Endothelial cell of hepatic sinusoid (primary cell): ENCODE data around the gene PFDN4.

Source experiments
- in situ Hi-C: cut with HindIII; loops from 2 replicates; pipeline ENCODE4 v1.10.0; 2017; ENCODE audit warnings: low sequenced_read_pairs

The PFDN4 gene

DNA sequence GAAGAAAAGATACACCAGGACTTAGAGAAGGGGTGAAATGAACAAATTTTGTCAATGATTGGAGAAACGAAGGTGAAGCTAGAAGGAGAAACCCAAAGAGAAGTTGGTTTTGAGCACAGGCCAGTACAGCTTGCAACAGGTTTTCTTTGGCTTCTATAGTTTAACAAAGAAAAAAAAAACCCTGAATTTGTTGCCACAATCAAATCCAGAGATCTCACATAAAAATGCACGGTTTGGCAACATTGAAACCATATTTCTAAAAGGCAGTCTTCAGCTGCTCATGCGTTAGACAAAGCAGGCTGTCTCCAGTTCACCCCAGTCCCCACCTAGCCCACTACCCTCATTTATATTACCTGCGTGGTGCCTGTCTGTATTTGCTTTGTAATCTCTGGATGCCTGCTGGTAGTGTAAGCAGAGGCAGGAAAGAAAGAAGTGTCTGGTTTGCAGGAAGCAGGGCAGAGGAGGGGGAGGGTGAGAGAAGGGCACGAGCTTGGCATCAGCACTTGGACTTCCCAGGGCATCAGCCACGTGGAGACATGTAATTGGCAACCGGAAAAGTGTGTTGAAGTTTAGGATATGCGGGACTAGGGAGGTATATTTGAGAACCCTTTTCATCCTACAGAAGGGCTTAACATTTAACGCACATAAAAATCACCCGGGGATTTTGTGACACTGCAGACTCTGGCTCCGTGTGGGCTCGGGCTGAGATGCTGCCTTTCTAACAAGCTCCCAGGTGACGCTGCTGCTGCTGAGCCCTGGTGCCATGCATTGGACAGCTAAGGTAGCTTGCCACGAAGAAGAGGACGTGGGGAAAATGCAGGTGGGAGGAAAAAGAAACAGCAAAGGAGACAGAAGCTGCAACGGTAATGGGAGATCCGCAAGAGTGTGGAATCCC is 14.4 kb downstream of the PFDN4 start:
- in situ Hi-C loops, result no loop called here

DNA sequence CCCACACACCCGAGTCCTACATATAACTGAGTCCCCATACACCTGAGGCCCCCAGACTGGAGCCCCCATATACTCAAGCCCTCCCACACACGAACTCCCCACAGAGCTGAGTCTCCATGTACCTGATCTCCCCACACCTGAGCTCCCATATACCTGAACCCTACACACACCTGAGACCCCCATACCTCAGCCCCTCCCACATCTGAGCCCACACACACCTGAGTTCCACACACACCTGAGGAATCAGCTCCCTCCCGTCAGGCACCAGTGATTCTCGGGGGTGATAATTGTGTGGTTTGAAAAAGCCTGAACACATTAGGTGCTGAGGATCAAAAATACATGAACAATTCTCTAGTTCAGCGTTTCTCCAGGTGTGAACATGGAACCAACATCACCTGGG is 15.4 kb downstream of the PFDN4 start:
- in situ Hi-C loops, result no loop called here

DNA sequence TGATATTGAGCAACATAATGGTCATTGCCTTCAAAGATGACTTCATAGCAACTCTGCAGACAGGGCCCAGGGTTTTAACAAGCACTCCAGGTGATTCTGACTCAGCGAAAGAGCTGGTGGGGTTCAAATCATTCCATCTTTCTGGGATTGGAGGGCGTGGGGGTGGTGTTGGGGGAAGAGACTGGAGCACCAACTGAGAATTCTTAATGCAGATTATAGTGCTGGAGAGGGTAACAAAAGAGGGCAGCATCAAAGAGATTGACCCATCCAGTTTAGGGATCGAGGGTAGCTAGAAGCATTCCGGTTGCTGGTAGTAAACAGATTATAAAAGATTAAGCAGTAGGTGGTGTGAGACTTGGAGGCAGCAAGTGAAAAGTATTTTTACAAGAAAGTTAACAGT is 15.9 kb downstream of the PFDN4 start:
- in situ Hi-C loops, result no loop called here

DNA sequence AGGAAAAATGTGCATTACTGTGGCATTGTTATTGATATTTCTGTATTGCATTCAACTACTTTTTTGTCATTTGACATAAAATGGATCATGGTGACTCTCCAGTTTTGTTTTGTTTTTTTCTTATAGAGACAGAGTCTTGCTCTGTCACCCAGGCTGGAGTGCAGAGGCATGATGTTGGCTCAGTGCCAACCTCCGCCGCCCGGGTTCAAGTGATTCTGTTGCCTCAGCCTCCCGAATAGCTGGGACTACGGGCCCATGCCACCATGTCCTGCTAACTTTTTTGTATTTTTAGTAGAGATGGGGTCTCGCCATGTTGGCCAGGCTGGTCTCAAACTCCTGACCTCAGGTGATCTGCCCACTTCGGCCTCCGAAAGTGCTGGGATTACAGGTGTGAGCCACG is 16.8 kb downstream of the PFDN4 start:
- in situ Hi-C loops, result loop anchor here (25.0 kb wide), 1 partner anchor 438 kb away; no protein-coding TSS in a partner anchor

DNA sequence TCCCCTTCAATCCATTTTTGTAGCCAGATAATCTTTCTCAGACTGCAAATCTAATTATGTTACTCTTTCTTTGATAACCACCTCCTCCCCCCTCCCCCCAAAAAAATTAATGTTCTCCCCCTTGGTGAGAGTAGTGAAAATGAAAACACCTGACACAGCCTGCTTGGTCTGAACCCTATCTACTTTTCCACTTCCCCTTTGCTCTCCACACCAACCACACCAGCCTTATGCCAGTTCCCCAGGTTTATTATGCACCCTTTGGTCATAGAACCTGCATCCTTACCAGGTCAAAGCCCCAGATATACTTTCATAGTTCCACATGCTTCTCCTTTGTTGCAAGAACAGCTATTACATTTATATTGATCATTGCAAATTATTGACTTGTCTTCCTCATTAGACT is 19.4 kb downstream of the PFDN4 start:
- in situ Hi-C loops, result loop anchor here (25.0 kb wide), 1 partner anchor 435 kb away; no protein-coding TSS in a partner anchor

DNA sequence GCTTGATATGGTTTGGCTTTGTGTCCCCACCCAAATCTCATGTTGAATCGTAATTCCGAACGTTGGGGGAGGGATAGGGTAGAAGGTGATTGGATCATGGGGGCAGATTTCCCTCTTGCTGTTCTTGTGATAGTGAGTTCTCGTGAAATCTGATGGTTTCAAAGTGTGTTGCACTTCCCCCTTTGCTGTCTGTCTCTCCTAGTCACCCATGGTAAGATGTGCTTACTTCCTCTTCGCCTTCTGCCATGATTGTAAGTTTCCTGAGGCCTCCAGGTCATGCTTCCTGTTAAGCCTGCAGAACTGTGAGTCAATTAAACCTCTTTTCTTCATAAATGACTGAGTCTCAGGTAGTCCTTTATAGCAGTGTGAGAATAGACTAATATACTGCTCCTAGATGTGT is 19.9 kb downstream of the PFDN4 start:
- in situ Hi-C loops, result loop anchor here (25.0 kb wide), 1 partner anchor 435 kb away; no protein-coding TSS in a partner anchor

DNA sequence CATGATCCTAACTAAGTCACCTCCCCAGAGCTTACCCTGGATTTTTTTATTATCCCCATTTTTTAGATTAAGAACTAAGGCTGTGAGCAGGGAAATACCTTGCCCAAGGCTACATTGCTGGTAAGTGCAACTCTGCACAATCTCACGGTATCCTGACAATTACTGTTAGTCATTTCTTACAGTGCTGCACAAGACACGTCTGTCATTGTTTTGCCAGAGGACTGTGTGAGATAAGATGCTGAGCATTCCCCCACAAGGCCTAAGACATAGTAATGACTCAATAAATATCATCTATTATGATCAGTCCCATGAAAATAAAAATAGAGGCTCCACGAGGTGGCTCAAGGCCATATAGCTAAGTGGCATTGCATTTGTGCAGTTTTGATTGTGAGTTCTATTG is 21.0 kb downstream of the PFDN4 start:
- in situ Hi-C loops, result loop anchor here (25.0 kb wide), 1 partner anchor 433 kb away; no protein-coding TSS in a partner anchor

DNA sequence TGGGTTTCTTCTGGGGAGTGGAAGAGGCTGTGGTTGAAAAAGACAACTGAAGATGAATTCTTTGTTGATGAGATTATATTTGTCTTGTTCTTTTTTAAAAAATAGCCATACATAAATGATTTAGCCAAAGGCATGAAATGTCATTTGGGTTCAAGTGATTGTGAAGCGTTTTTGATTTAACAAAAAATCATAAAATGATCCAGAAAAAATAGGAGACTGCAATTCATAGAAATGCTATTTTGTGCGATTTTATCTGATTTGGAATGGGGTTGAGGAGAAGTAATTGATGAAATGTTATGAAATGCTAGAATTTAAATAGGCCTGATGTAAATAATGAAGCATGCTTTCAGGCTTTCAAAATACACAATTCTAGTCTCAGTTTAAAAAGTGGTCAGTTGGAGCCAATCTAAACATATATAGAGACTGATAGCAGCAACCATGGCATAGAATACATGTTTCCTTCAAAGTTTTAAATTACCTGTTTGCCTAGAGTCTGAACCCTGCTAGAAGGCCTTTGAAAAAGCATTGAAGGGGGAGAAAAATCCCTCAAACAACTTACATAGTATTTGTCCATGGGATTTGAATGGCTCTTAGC is 21.8 kb downstream of the PFDN4 start:
- in situ Hi-C loops, result loop anchor here (25.0 kb wide), 1 partner anchor 433 kb away; no protein-coding TSS in a partner anchor

DNA sequence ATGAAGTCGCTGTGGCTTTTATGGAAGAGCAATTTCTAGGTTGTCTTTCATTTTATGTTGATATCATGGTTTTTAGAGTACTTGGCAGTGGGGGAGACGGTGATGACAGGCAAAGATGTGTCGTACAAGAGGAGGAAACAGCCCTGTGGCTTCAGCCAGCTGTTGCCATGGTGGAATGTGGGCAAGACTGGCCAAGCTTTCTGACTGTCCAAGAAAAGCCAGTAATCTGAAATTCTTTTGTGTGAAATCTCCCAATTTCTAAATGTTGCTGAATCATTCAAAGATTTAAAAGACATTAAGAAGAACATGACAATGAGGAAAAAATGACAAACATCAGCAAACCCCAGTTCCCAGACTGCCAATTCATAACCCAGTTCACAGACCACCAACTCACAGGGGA is 23.1 kb downstream of the PFDN4 start:
- in situ Hi-C loops, result loop anchor here (25.0 kb wide), 1 partner anchor 431 kb away; no protein-coding TSS in a partner anchor

DNA sequence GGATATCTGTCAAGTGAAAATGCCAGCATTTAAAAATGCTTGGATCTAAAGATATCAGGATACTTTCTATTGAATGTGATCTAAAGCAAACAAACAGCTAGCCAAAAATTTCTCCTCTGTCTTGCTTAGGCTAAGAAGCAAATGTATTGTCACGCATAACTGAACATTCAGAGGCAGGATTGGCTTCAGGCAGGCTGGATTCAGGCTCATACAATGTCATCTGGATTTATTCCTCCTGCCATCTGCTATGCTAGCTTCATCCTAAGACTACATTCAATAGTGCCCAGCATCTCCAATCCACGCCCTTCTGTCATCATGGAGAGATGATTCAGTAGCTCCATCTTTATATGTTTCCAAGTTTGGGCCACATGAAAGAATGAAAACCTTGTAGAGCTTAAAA is 27.1 kb downstream of the PFDN4 start:
- in situ Hi-C loops, result loop anchor here (25.0 kb wide), 1 partner anchor 427 kb away; no protein-coding TSS in a partner anchor

DNA sequence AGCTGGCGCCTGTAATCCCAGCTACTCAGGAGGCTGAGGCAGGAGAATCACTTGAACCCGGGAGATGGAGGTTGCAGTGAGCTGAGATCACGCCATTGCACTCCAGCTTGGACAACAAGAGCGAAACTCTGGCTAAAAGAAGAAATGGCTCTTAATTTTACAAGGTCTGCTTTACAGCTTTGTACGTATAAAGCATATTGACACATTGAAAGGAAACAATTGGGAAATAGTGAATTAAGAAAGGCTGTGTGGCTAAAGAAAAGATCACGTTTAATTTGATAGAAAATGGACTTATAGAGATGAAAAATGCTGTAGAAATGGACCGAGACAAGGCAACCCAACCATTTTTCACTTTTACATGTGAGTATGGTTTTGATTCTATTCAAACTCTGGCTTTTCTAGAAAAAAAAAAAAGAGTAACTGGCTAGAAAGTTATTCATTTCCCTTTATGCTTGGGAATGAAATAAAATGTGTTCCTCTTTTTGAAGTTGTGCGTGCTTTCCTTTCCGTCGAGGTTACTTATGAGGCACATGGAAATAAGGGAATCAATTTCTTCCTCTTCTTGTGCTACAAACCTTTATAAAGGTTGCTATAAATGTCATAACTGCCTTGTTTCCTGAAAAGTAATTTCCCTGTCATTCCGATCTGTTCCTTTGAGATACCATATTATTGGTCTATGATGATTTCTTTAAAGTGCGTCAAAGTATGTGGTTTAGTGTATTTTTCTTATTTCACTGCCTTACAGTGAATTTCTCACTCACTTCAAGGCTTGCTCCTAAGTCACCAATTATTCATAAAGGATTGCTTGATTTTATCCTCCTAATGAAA is 29.4 kb downstream of the PFDN4 start:
- in situ Hi-C loops, result loop anchor here (25.0 kb wide), 1 partner anchor 425 kb away; no protein-coding TSS in a partner anchor

DNA sequence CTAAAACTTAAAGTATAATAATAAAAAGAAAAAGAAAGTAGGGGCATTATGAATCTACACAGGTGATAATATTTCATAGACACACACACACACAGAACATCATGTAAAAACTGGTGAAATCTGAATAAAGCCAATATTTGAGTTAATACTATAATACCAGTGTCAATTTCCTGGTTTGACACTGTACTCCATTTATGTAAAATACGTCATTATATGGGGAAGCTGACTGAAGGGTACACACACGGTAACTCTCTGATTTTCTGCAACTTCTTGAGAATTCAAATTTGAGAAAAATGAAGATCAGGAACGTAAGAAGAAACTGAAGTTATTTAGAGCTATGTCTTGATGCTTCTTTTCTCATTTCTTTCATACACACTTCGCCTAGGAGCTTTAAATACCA is 36.2 kb downstream of the PFDN4 start:
- in situ Hi-C loops, result loop anchor here (25.0 kb wide), 1 partner anchor 418 kb away; no protein-coding TSS in a partner anchor

DNA sequence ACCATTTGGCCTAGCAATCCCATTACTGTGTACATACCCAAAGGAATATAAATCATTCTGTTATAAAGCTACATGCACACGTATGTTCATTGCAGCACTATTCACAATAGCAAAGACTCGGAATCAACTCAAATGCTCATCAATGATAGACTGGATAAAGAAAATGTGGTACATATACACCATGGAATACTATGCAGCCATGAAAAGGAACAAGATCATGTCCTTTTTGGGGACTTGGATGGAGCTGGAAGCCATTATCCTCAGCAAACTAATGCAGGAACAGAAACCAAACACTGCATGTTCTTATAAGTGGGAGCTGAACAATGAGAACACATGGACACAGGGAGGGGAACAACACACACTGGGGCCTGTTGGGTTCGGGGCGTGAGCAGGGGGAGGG is 40.8 kb downstream of the PFDN4 start:
- in situ Hi-C loops, result loop anchor here (5.0 to 25.0 kb wide), 3 partner anchors 44 to 414 kb away; no protein-coding TSS in a partner anchor

DNA sequence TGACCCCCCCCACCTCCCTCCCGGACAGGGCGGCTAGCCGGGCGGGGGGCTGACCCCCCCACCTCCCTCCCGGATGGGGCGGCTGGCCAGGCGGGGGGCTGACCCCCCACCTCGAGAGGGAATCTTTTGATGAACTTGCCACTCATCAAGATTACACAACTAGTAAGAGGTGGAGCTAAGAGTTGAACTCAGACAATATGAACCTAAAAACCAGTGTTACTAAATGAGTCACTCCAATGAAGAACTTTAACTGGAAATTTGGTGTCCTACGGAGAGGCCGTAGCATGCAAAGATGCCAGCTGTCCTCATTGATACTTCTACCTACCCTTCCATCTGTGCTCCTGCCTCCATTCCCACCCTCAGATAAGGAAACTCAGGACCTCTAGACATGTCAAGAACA is 42.8 kb downstream of the PFDN4 start:
- in situ Hi-C loops, result no loop called here

DNA sequence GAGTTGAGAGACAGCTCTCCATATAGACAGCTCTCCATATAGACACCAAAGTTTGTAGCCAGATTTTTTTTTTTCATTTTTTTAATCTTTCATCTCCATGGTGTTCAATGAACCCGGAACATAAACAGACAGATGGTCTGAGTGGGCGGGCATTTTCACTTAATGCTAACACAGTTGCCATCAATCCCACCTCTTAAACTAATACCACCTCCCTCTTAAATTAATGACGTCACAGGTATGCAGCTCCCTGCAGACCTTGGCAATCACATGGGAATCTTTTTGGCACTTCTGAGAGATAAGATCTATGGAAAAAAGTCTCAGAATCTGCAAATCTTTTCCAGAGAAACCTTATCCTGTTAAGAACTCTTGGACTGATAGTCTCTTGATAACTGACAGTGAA is 43.2 kb downstream of the PFDN4 start:
- in situ Hi-C loops, result no loop called here

DNA sequence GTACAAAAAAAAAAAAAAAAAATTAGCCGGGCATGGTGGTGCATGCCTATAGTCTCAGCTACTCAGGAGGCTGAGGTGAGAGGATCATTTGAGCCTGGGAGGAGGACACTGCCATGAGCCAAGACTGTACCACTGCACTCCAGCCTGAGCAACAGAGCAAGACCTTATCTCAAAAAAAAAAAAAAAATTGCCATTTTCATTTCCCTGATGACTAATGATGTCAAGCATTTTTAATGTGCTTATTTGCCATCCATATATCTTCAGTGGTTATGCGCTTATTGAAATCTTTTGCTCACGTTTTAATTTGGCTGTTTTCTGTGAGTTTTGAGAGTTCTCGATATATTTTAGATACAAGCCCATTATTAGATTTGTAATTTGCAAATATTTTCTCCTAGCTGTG is 46.7 kb downstream of the PFDN4 start:
- in situ Hi-C loops, result no loop called here

DNA sequence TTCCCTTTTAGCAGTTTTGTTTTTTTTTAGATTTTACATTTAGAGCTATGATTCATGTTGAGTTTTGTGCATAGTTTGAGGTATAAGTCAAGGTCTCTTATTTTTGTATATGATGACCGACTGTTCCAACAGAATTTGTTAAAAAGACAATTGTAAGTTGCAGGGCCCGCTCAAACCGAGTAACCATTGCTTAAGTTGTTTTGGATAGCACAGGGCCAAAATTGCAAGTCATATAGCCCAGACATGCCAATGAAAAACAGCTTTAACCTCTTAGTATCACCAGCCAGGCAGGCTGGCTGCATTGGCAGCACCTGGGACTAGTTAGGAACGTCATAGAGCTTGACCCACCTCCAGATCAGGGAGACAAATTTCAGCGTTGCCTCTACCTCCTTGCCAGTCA is 47.3 kb downstream of the PFDN4 start:
- in situ Hi-C loops, result loop anchor here (5.0 kb wide), 1 partner anchor 87 kb away; no protein-coding TSS in a partner anchor

DNA sequence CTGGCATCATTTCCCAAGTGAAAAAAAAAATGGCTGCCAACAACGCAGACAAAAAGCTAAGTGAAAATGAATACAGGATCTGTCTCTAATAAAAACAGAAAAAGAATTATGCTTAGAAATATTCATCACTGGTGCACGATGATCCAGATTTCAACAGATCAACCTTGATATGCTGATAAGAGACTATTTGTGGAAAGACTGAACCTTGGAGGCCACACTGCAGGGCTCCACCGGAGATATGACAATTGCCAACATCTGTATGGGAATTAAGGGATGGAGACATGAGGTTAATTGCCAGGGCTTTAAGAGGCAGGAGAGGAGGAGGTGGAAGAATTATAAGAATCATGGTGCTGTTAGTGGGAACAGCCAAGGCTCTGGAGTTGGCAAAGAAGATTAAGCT is 48.3 kb downstream of the PFDN4 start:
- in situ Hi-C loops, result loop anchor here (5.0 kb wide), 1 partner anchor 86 kb away; no protein-coding TSS in a partner anchor

DNA sequence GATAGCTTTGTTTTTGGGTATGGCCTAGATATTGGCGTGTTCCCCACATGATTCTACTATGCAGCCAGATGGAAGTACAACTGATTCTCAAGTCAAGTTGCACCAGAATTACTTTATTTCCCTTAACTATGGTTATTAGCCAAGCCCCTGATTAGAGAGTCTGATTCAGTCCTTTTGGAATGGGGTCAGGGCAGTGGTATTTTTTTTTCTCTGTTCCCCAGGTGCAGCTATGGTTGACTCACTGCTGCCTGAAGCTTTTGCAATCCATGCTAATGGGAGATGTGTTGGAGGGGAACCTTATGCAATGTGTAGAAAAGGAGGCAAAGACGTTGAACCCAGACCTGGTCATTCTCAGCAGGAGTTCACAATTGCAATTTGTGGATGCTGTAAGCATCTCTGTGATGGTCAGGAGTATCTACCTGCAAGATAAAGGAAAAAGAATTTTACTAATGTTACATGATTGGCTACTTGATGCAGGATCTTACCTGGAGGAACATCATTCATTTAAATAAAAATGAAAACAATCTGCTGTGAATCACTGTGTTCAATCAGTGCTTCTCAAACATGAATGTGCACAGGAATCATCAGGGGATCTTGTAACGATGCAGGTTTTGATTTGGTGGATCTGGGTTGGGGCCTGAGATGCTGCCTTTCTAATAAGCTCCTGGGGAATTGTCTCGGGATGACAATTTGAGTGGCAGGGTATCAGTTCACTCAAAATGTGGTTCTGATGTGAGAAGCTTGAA is 49.4 kb downstream of the PFDN4 start:
- in situ Hi-C loops, result loop anchor here (5.0 kb wide), 1 partner anchor 85 kb away; no protein-coding TSS in a partner anchor

DNA sequence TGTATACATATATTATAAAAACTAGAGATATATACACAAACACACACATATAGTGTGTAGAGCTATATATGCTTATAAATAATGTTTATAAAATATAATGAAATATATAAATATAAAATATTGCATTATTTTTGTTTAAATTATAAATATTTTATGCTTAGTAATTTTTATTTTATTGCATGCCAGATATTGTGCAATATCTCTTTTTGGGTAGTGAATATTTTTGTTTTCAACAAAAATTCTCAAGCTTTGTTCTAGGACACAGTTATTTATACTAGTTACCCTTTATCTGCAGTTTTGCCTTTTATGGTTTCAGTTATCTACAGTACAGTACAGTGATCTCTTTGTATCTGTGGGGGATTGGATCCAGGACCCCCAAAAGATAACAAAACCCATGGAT is 52.2 kb downstream of the PFDN4 start:
- in situ Hi-C loops, result no loop called here
